GM13976 (cell line): ENCODE measurements around the gene PLEKHA1.

ENCODE experiments used
- DNase-seq: peaks from one replicate; pipeline ENCODE4 v3.0.0; 2012; ENCODE audit warnings: low spot score
- in situ Hi-C: fragments of 300-500 bp; cut with MboI; formaldehyde crosslinking; loops from one replicate; pipeline ENCODE4 v1.12.0; 2022; ENCODE audit warnings: low sequenced_read_pairs, mixed read lengths, inconsistent platforms; ENCODE audit not compliant: unreplicated experiment
- TF ChIP-seq, protein P1 (sequence below): IDR thresholded peaks from 2 replicates; pipeline ENCODE4 v1.5.1; 2012; ENCODE audit warnings: borderline replicate concordance, mild to moderate bottlenecking; ENCODE audit not compliant: insufficient read depth; ENCODE audit errors: extremely low read depth, missing control alignments, control extremely low read depth

PLEKHA1 gene

DNA sequence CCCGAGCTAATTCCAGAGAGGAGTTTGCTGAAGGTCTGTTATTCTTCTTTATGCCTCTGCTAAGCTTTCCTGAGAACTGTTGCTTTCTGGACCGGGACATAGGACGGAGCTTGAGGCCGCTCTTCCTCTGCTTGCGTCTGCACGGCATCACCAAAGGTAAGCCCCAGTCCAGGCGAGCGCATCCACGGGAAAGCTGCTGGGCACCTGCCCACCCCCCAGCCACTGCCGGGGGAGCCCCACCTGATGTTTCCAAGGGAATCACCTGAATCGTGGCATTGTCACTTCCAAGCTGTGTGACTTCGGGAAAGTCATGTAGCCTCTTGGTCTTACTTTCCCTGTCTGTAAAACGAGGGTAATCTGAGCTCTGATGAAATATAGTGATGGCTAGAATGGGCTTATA lies 45.1 kb upstream of the PLEKHA1 start:
- in situ Hi-C loops: no loop called here
- TF ChIP-seq, protein P1, sequence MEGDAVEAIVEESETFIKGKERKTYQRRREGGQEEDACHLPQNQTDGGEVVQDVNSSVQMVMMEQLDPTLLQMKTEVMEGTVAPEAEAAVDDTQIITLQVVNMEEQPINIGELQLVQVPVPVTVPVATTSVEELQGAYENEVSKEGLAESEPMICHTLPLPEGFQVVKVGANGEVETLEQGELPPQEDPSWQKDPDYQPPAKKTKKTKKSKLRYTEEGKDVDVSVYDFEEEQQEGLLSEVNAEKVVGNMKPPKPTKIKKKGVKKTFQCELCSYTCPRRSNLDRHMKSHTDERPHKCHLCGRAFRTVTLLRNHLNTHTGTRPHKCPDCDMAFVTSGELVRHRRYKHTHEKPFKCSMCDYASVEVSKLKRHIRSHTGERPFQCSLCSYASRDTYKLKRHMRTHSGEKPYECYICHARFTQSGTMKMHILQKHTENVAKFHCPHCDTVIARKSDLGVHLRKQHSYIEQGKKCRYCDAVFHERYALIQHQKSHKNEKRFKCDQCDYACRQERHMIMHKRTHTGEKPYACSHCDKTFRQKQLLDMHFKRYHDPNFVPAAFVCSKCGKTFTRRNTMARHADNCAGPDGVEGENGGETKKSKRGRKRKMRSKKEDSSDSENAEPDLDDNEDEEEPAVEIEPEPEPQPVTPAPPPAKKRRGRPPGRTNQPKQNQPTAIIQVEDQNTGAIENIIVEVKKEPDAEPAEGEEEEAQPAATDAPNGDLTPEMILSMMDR: no peak
- no peak for DNase-seq

DNA sequence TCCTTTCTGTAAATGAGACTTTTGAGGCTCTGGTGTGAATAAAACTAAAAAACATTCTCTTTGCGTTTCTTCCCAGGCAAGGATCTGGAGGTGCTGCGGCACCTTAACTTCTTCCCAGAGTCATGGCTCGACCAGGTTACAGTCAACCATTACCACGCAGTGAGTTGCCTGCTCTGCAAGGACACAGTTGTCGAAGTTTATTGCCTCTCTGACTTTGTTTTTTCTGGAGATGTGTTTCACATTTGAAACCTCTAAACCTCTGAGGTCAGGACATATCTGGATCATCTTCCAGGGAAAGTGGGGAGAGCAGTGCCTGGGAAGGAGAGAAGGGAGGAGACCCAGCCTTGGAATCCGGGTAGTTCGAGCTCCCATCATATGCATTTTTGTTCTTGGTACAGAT lies 43.4 kb upstream of the PLEKHA1 start:
- in situ Hi-C loops: no loop called here
- no peak for DNase-seq
- TF ChIP-seq, protein P1: no peak

DNA sequence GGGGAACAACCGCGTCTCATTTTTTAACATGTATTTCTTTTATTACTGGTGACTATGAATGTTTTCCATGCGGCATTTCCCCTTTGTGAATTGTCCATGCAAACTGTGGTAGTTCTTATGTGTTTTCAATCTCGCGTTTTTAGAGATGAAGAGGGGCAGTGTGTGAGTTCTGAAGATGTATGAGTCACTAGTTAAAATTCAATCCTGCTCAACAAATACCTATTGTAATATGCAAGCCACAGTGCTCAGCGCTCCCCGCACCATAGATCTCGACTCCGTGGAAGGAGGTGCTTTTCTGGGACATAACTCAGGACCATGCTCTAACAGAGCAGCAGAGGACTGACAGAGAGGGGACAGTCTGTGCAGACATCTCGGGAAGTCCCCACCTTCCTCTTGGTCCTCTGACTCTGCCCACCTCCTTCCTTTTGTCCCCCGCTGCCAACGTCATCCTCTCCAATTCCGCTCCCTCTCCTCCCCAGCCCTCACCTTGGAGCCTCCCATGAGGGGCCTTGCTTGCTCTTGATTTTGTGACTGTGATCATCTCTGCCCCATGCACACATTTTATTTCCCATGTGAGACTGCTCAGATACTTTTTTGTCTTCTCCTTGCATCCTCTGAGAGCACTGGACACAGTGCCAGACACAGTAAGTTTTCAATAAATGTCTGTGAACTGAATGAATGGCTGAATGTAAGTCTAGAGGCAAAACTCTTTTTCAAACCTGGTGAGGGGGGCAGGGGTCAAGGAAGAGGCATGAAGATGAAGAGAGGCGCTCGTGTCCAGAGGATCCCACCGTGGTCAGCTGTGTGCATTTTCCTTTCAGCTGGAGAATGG lies 42.7 kb upstream of the PLEKHA1 start:
- DNase-seq: no peak
- in situ Hi-C loops: no loop called here

DNA sequence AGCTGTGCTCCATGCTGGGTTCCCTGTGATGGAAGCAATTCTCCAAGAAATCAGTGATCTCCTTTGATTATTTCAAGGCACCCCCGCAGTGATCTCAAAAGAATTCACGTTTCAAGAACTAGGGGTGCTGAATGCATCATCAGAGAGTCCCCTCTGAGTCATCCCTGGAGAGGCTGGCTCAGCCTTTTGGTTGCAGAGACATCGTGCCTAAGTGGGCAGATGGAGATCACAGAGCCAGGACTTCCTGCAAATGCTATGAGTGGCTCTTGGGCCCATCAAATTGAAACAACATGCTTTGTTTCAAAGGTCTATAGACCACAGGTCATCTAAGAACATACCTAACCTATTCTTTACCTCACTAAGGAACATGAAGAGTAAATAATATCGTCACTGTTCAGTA lies 41.5 kb upstream of the PLEKHA1 start:
- TF ChIP-seq, protein P1: no peak
- in situ Hi-C loops: no loop called here
- DNase-seq: no peak

More for the DNA sequence above, 42.7 kb upstream of the PLEKHA1 start:
- TF ChIP-seq, protein P1: no peak

DNA sequence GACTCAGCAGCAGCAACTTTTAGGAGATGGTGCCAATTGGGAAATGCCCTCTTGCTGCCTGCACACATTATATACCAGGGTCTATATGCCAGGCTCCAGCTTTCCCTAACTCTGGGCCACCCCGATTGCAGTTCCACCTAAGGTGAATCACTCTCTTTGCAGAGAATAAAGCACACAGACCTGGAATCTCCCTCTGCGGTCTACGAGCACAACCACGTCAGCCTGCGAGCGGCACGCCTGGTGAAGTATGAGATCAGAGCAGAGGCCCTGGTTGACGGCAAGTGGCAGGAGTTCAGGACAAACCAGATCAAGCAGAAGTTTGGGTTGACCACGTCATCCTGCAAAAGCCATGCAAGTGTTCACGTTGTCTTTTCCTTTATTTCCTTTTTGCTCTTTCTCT lies 38.2 kb upstream of the PLEKHA1 start:
- in situ Hi-C loops: no loop called here
- TF ChIP-seq, protein P1: no peak
- DNase-seq: no peak

DNA sequence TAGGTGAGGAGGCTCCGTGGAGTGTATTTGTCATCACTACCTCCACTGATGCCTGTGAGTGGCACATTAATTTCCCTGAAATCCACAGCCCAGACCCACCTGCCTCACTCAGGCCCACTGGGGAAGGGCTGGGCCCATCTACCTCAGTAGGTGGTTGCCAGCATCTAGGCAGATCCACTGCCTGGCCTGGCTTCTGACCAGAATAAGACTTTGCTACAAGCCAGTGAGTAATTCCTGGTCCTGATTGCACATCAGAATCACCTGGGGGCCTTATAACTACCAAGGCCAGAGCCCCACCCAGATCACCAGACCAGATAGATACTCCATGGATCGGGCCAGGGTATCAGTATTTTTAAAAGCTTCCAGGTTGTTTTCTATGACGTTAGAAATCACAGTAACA lies 37.5 kb upstream of the PLEKHA1 start:
- DNase-seq: no peak
- in situ Hi-C loops: no loop called here
- TF ChIP-seq, protein P1: no peak
